ENCODE measurements around the gene H2AZ2. TPM values are rescaled to one million over a fixed set of nuclear protein-coding genes. Genes with fewer than 3 reads are reported as not detected.

The H2AZ2 gene
- 136 and 290 TPM in 2 replicates for total RNA-seq

GRCh38 chr7:44847920-44848634 lies at the start of gene H2AZ2:
H2AZ2 (minus strand) TSS chr7:44848087; CDS start chr7:44847971, 116 bp downstream.

GRCh38 chr7:44885394-44886317 lies 37.8 kb upstream of the H2AZ2 start, which contains the start of gene PURB:
PURB (minus strand) TSS chr7:44885530; CDS start chr7:44885348, 182 bp downstream.

GRCh38 chr7:44796504-44797328 lies 51.2 kb downstream of the H2AZ2 start, which contains the start of gene PPIA:
PPIA (plus strand) TSS chr7:44796681; CDS start chr7:44796725, 44 bp downstream.

Other genes with a start within 250 kb of the H2AZ2 start
- 79.6 and 110 TPM in 2 replicates for gene OGDH, start 241.5 kb downstream of the H2AZ2 start, total RNA-seq
- 11.2 and 13.5 TPM in 2 replicates for gene ZMIZ2, start 99.2 kb downstream of the H2AZ2 start, total RNA-seq
- 1,977 and 3,680 TPM in 2 replicates for gene PPIA, start 51.4 kb downstream of the H2AZ2 start, total RNA-seq
- gene PURB, start 37.4 kb upstream of the H2AZ2 start, total RNA-seq = 13.2 and 19.1 TPM in 2 replicates
- under 0.01 TPM in 1 of 2 replicates, not detected in the other for gene MYO1G, start 130.9 kb upstream of the H2AZ2 start, total RNA-seq
- 57.2 and 62.2 TPM in 2 replicates for gene CCM2, start 152.1 kb upstream of the H2AZ2 start, total RNA-seq
- gene NACAD, start 240.9 kb upstream of the H2AZ2 start, total RNA-seq = 5.0 and 5.1 TPM in 2 replicates

All from smooth muscle cell of trachea (primary cell).